Activated T-helper 1 cell treated with Interleukin-2 at 50 U/mL for 16 hours (primary cell): ENCODE measurements around the gene HK2.

Experiments used
- DNase-seq: peaks from one replicate; pipeline ENCODE4 v3.0.0-alpha.2; 2020; ENCODE audit warnings: low read depth

Gene HK2

GRCh38 chr2:74937221-74937880 is 103.4 kb downstream of the HK2 start:
- no peak for DNase-seq

GRCh38 chr2:74938264-74938663 is 104.3 kb downstream of the HK2 start:
- no peak for DNase-seq

GRCh38 chr2:74939919-74940812 is 106.2 kb downstream of the HK2 start:
- DNase-seq: no peak

- no peak for DNase-seq
Observed at GRCh38 chr2:74941284-74941683, 107.4 kb downstream of the HK2 start.

GRCh38 chr2:74942263-74942662 is 108.3 kb downstream of the HK2 start:
- DNase-seq: no peak
